RPMI7951 (cell line): Measurements from ENCODE around the gene EHMT1. TPM values are rescaled to one million over a fixed set of nuclear protein-coding genes. Genes with fewer than 3 reads are reported as not detected.

Source experiments
- DNase-seq: peaks from one replicate; pipeline ENCODE4 v3.0.0-alpha.2; 2012; ENCODE audit warnings: low read depth
- total RNA-seq: library from RNA; depleted of rRNA; stranded (reverse); fragments of >200 nt; shearing (Covaris generic); gene quantifications from 2 replicates; pipeline ENCODE4 v1.2.3, GENCODE V29; 2014; rRNA removed

EHMT1 gene
- 11.5 and 18.8 TPM in 2 replicates for total RNA-seq

GRCh38 chr9:137618105-137619067, at the start of gene EHMT1:
Gene EHMT1 (plus strand): TSS chr9:137619005. CDS start chr9:137619029, 24 bp downstream.
- DNase-seq, result peak; percentile 70

GRCh38 chr9:137569609-137570203, 49.1 kb upstream of the EHMT1 start:
- DNase-seq, result no peak

- no peak for DNase-seq
These were observed 48.2 kb upstream of the EHMT1 start for GRCh38 chr9:137570566-137570965.

DNA sequence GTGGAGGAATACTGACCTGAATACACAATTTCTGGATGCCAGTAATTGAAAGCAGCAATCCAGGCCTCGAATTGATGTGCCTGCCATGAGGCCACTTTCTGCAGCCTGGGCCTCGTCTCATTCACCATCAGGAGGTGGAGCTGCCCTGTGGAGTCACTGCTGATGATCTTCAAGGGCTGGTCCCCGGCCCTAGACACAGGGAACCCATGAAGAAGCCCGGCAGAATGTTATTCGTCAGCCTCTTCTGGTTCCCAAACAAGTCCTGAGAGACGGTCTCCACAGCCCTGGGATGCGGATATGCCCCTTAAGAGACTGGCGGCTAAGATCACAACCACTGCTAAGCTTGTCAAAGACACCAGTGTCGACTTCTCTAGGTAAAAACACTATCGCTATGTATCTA, 44.6 kb upstream of the EHMT1 start:
- no peak for DNase-seq

GRCh38 chr9:137575364-137575715, 43.5 kb upstream of the EHMT1 start:
- DNase-seq, result no peak

DNA sequence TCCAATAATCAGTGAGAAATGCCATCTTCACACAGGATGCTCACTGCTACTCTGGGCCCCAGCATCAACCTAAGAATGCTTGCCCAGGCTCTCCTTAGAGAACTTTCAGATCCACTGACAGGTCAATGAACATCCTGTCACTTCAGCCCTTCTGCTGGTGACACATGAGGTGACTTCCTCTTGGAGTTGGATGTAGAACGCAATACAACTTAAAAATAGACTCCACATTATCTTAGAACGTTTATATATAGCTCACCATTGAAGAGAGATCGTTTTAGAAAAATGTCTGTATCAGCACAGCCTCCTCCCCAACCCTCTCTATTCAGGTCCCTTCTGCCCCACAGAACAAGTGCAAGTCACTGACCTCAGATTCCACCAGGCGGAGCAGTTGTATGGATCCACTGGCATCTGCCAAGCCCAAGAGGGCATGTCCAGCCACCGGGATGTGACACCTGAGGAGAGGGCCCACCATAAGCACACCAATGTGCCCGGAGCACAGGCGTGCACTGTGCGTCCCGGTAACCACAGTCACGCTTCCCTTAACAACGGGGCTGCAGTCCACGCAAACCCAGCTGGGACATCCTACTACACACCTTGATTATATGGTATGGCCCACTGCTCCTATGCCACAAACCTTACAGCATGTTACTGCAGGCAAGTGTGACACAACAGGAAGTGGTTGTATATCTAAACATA, 42.9 kb upstream of the EHMT1 start:
- DNase-seq, result no peak

GRCh38 chr9:137578518-137579258, 40.1 kb upstream of the EHMT1 start, which contains the start of gene DPH7:
Gene DPH7 (minus strand): TSS chr9:137578925. CDS start chr9:137578777, 148 bp downstream.
- peak; percentile 86 for DNase-seq

GRCh38 chr9:137579259-137579604, 39.6 kb upstream of the EHMT1 start:
- no peak for DNase-seq

GRCh38 chr9:137580209-137580953, 38.4 kb upstream of the EHMT1 start:
- DNase-seq, result no peak

DNA sequence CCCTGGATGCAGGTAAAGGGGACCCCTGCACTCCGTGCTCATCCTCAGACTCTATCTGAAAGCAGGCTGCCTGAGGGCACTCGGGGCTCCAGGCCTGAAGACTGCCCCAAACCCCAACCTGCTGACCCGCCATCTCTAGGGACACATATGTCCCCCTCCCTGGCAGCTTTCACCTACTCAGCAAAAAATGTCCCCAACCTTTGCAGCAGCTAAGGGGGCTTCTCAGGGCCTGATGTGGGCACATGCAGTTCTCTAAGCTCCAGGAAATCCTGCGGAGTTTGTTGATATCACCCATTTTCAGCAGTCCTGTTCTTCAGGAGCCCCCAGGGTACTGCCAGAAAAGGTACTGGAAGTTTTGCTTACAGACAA, 37.9 kb upstream of the EHMT1 start:
- DNase-seq, result no peak

GRCh38 chr9:137581361-137582285, 37.2 kb upstream of the EHMT1 start:
- DNase-seq, result no peak

DNA sequence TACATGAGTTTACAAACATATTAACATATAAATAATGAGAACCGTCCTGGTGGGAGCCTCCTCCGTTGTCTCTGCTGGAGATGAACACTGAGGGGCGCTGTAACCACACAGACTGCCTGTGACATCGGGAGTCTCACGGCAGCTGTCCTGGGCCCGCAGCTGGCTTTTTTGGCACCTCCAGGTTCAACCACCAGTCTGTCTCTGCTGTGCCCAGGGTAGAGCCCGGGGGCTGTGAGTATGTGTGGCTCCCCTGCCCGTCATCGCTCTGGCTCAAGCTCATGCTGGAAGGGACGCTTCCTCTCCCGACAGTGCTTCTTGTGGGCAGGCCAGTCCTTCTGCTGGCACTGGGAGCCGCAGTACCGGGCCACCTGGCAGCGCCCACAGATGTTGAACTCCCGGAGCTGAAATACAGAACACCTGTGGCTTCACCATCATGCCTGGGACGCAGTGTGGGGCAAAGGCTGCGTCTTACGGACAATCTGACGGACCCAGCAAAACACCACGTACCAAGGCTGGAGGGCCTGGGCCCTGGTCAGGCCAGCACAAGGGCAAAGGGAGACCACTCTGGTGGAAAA, 36.4 kb upstream of the EHMT1 start:
- no peak for DNase-seq

DNA sequence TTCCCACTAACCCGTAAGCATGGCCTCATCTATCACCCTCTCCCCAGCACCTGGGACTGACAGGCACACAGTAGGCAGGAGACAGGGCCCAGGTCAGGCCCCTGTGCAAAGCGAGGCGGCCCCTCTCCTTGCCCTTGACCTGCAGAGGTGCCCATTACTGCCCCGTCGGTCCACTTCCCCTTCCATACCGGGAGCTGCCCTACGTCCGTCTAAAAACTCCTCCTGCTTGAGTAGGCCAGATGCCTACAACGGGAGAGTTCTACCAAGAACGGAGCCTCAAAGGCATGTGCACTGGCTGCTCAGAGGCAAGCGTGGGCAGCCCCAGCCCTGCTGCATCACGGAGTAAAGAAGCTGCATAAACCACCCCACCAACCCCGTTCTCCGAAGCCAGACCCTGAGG, 35.5 kb upstream of the EHMT1 start:
- DNase-seq, result no peak

DNA sequence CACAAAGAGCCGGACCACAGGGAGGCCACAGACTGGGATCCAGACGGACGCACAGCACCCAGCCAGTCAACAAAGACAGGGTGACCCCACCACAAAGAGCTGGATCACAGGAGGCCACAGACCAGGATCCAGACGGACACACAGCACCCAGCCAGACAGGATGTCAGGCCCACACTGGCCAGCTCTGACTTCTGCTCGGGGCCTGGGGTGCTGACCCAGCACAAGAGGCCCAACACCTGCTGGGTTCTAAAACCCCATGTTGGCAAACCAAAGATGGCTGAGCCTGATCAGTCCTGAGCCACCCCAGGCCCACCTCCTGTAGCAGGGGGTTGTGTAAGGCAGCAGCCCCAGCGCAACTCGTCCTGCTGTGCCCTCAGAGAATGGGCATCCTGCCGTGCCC, 34.8 kb upstream of the EHMT1 start:
- DNase-seq, result no peak

GRCh38 chr9:137586854-137587253, 32.0 kb upstream of the EHMT1 start:
- DNase-seq, result no peak

- no peak for DNase-seq
These were observed 30.5 kb upstream of the EHMT1 start for GRCh38 chr9:137588311-137588710.

GRCh38 chr9:137588891-137589290, 29.9 kb upstream of the EHMT1 start:
- DNase-seq, result no peak

DNA sequence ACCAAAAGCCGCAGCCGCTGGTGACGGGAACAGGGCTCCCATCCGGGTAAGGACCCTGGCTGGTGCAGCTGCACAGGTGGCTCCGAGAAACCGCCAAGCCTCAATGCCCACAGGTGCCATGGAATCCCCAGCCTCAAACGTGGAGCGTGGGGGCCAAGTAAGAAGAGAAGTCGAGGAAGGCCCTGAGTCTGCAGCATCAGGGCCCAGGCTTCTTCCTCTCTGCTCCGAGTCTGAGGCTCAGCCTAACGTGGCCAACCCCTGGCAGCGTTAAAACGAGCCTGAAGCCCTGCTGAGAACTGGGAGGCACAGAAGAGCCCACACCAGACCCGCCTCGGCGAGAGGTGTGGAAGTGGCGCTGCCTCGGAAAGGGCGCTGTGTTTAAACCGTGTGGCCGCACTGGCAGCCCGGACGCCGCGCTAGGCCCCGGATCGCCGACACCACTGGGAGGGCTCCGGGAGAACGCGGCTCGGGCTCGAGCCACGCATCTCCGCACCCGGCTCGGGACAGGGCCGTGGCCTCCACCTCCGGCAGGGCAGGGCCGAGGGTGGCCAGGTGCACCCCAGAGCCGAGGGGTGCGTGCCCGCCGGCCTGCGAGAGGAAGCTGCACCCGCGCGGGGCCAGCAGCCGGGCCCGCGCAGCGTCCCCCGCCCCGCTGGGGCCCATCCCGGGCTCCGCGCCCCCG, 29.2 kb upstream of the EHMT1 start:
- DNase-seq, result no peak

DNA sequence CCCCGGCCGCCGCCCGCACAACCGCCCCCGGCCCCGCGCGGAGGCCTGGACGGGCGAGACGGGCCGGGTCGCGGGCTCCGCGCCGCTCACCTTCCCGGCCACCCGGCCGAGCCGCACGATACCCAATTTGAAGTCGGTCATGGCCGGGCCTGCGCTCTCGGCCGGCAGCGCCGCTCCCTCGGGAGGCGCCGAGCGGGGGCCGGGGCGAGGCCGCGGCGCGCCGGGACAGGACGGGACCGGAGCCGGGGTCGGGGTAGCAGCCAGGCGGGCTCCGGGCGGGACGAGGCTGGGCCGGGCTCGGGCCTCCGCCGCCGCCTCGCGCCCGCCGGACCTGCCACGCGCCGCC, 28.7 kb upstream of the EHMT1 start:
- DNase-seq, result no peak
